GM19452 (cell line): ENCODE measurements around the gene PAFAH1B1.
"Not testable (repeated sequence)": the region's sequence is repeated elsewhere in the genome, so short reads cannot be mapped to it uniquely, and the experiment has no call there.

Experiments
- ATAC-seq: cut with Tn5 transposase; IDR thresholded peaks from one replicate; pipeline ENCODE4 v1.9.1; 2021; ENCODE audit not compliant: unreplicated experiment

PAFAH1B1 gene

DNA sequence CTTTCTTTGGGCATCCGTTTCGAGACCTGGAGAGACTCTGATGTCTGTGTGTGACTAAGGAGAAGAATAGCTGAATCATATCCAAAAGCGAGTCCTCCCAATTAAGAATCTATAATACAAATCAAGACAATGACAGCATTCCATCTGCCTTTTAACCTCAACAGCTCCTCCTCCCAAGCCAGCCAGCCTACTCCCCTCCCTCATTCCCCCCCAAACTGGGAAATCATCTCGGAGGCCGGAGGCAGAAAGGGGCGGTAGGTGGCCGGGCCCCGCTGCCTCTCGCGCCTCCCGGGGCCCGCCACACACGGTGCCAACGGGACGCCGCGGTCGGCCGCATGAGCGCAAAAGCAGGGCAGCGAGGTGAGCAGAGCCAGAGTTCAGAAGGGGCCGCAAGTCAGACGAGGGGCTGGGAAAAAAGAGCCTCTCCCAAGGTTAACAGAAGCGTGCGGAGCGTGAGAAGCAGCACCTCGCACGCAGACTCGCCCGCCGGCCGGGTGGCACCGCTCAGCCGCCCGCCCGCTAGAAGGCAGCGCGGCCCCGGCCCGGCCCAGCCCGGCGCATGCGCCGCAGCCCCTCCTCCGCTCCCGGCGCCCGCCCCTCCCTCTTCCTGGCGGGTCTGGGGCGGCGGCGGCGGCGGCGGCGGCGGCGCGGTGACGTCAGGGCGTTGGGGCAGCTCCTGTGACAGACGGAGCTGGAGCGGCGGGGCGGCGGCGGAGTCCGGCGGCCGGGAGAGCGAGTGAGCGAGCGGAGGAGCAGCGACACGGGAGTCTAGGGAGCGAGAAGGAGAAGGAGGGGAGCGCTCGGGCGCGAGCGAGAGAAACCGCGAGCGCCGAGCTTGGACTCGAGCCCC, at the start of gene PAFAH1B1:
PAFAH1B1 (plus strand) TSS at position 684 of the 850 bp plus-strand sequence. CDS start 44,635 bp downstream, outside the sequence.
- peak; percentile 84 for ATAC-seq

- no peak for ATAC-seq
These were observed 48.1 kb upstream of the PAFAH1B1 start for GRCh38 chr17:2545393-2545792.

- ATAC-seq = no peak
These were observed 46.3 kb upstream of the PAFAH1B1 start for GRCh38 chr17:2547176-2547575.

GRCh38 chr17:2548026-2548425, 45.4 kb upstream of the PAFAH1B1 start:
- ATAC-seq = not testable (repeated sequence)

DNA sequence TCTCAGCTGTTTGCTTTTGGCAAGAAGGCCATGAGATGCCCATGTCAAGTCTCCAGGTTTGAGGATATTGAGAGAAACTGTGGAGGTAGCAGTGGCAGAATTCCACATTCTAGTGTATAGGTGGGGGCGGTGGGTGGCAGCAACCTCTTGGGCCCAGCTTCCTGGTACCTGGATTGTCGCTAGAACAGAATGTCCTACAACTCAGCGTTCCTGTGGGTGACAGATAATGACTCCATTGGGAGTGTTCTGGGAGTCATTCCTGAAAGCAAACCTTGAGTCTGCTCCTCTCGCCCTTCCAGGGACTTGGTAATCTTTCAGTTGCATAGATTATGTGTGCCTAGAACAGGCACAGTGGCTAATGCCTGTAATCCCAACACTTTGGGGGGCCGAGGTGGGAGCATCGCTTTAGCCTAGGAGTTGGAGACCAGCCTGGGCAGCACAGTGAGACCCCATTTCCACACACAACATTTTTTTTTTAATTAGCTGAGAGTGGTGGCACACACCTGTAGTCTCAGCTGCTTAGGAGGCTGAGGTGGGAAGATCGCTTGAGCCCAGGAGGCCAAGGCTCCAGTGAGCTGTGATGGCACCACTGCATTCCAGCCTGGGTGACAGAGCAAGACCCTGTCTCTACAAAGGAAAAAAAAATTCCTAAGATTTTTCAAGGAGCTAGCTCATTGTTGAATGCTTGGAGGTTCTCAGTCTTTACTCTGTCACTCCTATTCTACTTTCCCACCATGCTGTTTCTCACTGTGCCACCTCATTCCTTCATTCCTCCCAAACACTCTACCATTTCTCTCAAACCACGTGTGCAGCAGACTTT, 43.9 kb upstream of the PAFAH1B1 start:
- ATAC-seq = no peak

DNA sequence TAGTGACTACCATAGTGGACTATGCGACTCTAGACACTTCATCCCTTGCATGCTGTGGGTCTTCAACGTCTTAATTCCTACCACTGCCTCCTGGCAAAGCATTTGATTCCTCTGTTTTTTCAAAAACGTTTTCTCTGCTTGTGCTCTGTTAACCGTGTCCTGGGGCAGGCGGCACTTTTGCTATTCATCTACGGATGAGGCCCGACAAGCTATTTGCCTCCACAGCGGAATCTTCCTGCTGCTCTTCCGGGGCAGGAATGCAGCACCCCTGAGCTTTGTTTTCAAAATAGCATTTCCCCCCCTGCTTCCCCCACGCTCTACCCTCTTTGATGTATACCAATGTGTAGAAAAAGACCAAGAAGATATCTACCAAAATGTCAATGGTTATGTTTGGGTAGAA, 42.0 kb upstream of the PAFAH1B1 start:
- ATAC-seq = no peak

GRCh38 chr17:2551928-2552327, 41.5 kb upstream of the PAFAH1B1 start:
- no peak for ATAC-seq

DNA sequence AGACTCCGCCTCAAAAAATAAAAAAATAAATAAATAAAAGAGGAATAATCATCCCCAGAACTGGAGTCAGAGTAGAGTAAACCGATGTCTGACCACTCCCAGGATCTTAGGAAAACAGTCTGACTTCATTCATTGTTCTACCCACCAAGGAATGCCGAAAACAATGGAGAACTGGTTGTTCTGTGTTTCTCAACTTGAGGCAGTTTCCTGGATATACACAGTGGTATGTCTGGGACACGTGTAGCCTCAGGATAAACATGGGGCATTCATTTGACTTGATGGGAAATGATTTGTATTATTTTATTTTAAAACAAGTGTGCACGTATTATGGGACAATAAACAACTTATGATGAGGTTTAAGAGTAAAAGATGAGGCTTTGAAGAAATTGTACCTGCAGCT, 32.8 kb upstream of the PAFAH1B1 start:
- ATAC-seq = no peak

GRCh38 chr17:2562162-2562858, 31.1 kb upstream of the PAFAH1B1 start:
- ATAC-seq = no peak

GRCh38 chr17:2563061-2563460, 30.4 kb upstream of the PAFAH1B1 start:
- no peak for ATAC-seq

- no peak for ATAC-seq
These were observed 29.9 kb upstream of the PAFAH1B1 start for GRCh38 chr17:2563543-2563942.

DNA sequence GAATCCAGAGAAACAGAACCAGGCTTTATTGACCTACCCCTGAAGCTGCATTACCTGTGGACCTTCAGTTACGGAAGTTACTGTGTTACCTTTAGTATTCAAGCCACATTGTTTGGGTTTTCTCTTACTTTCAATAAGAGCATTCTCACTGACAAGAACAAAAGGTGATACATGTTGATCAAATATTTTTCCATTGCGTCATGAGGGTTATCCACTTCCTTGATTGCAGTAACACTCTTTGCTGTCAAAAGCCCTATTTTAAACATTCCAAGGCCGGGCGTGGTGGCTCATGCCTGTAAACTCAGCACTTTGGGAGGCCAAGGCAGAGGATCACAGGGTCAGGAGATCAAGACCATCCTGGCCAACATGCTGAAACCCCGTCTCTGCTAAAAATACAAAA, 28.6 kb upstream of the PAFAH1B1 start:
- ATAC-seq = no peak

DNA sequence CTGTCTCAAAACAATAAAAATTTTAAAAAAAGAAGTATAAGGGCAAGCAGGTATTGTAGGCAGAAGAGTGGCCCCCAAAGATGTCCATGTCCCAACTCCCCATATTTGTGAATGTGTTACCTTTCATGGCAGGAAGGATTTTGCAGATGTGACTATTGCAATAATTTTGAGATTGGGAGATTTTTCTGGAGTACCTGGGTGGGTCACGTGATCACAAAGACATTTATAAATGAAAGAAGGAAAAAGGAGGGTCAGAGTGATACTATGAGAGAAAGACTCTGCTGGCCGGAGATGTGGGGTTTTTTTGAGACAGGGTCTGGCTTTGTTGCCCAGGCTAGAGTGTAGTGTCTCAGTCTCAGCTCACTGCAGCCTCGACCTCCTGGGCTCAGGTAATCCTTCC, 27.4 kb upstream of the PAFAH1B1 start:
- ATAC-seq = no peak

GRCh38 chr17:2571523-2572303, 21.7 kb upstream of the PAFAH1B1 start:
- peak; percentile 80 for ATAC-seq

DNA sequence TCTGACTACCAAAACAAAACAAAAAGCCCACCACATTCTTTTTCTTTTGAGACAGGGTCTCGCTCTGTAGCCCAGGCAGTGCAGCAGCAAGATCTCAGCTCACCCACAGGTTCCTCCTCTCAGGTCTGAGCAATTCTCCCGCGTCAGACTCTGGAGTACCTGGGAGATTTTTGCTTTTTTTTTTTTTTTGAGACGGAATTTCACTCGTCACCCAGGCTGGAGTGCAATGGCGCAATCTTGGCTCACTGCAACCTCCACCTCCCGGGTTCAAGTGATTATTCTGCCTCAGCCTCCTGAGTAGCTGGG, 21.2 kb upstream of the PAFAH1B1 start:
- peak; percentile 37 for ATAC-seq

DNA sequence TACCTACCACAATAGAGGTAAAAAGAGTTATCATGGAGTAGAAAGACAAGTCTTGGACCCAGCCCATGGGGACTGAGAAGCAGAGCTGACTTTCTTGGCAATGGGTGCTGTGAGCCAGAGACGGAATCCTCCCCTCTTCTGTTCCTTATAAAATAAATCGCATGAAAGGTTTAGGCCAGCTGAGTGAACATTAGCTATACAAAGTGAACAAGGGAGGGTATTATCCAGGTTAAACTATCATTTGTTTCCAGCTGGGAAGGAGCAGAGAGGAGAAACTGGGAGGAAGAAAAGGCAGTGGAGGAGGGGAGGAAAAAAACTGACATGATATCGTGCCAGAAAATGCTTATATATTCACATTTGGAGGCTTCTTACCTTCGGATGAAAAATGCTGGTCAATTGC, 13.3 kb upstream of the PAFAH1B1 start:
- no peak for ATAC-seq

DNA sequence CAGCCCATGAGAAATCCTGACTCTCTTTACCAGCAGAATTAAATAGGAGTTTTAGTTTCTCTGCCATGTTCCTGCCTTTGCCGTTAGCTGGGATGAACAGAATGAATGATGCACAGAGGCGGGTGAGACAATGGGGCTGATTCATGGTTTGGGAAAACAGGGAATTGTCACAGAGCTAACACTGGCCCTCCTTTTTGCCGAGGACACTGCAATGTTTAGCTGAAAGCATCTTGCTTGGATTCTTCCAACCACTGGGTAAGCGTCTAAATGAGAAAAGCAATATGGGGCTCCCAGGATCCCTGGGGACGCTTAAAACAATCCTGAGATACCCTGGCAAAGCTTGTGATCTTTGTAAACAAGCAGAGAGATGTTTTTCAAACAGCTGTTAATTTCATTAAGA, 12.8 kb upstream of the PAFAH1B1 start:
- no peak for ATAC-seq

DNA sequence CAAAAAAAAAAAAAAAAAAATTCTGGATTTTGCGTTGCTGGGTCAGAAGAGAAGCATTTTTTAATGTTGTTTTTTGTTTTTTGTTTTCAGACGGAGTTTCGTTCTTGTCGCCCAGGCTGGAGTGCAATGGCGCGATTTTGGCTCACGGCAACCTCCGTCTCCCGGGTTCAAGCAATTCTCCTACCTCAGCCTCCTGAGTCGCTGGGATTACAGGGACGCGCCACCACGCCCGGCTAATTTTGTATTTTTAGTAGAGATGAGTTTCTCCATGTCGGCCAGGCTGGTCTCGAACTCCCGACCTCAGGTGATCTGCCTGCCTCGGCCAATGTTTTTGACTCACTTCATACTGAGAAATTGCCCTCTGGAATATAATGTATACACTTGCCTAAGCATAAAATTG, 11.0 kb upstream of the PAFAH1B1 start:
- ATAC-seq = no peak

GRCh38 chr17:2591040-2591640, 2.3 kb upstream of the PAFAH1B1 start:
- no peak for ATAC-seq
